Peyer's patch (tissue), 4 donors: ENCODE data around the gene RNF123. TPM values are rescaled to one million over a fixed set of nuclear protein-coding genes. Genes with fewer than 3 reads are reported as not detected.

ENCODE experiments used
- DNase-seq, 3 donors: peaks; one replicate each; pipeline ENCODE4 v3.0.0-alpha.2; 2017 to 2019
- H3K27ac ChIP-seq, 4 donors: fragments of 200-600 bp; sonication (generic); one replicate each; pipeline ENCODE4 v1.5.1; 2016 to 2019
- H3K27me3 ChIP-seq, 2 donors: fragments of 200-600 bp; sonication (generic); one replicate each; pipeline ENCODE4 v1.5.1; 2019
- H3K36me3 ChIP-seq, 3 donors: fragments of 200-600 bp; sonication (generic); one replicate each; pipeline ENCODE4 v1.5.1; 2016 to 2019
- H3K4me1 ChIP-seq, 4 donors: fragments of 200-600 bp; sonication (generic); one replicate each; pipeline ENCODE4 v1.5.1; 2016 to 2019
- H3K4me3 ChIP-seq, 4 donors: fragments of 200-600 bp; sonication (generic); 1 replicate in 3 of 4; 2 replicates in 1 of 4; pipeline ENCODE4 v1.5.1; 2016 to 2019; ENCODE audit warnings: mild to moderate bottlenecking in 1 of 4
- H3K9me3 ChIP-seq, 4 donors: fragments of 200-600 bp; sonication (generic); one replicate each; pipeline ENCODE4 v1.5.1; 2016 to 2019; ENCODE audit warnings: mild to moderate bottlenecking in 1 of 4
- CTCF ChIP-seq, 6 experiments: fragments of 450-650 bp in 4 of 6; fragments of 200-600 bp in 2 of 6; sonication (generic) in 1 of 6; IDR thresholded peaks; one replicate each; pipeline ENCODE4 v1.5.1; 2017 to 2019; ENCODE audit warnings: antibody characterized with exemption in 6 of 6, mild to moderate bottlenecking in 3 of 6, moderate library complexity in 1 of 6
- POLR2A ChIP-seq, 2 donors: fragments of 450-650 bp; IDR thresholded peaks; one replicate each; pipeline ENCODE4 v1.5.1; 2017; ENCODE audit warnings: antibody characterized with exemption in 2 of 2, mild to moderate bottlenecking in 2 of 2, moderate library complexity in 2 of 2
- total RNA-seq, 4 donors: library from RNA; depleted of rRNA; stranded (reverse); fragments of >200 nt; gene quantifications; one replicate each; pipeline ENCODE4 v1.1.0, GENCODE V29; 2016

The RNF123 gene
- 100 to 1,000 TPM in 1 of 4 donors, 10 to 100 TPM in 3; 74.3 to 101 (median 84.3) TPM for total RNA-seq

- Histone ChIP-seq H3K9me3 (no peaks in the 10 kb centered on the region), H3K4me1 (peaks cover 0 to 42% (median 7%) of the 10 kb centered on the region in 4 donors), H3K27me3 (no peaks in the 10 kb centered on the region), H3K36me3 (peaks cover 0 to 5% (median 0%) of the 10 kb centered on the region in 3 donors), H3K4me3 (peak within 1 kb of the TSS; percentile 81 to 93 (median 89)), H3K27ac (peak within 1 kb of the TSS; percentile 65 to 83 (median 76))
- TF ChIP-seq POLR2A (IDR thresholded peaks at IDR 0.05) (peak; percentile 52 to 60), CTCF (IDR thresholded peaks at IDR 0.05) (peak in 4 of 6 experiments; percentile 24 to 39 (median 34))
- DNase-seq, result peak; percentile 78 to 95 (median 94)
Measured at GRCh38 chr3:49689046-49689907, at the start of gene RNF123, which contains the start of gene MST1. Gene RNF123, plus strand, starts transcription at chr3:49689557. Its CDS starts 1,609 bp downstream, at chr3:49691166. Gene MST1, minus strand, starts transcription at chr3:49689474. Its CDS starts 783 bp downstream, at chr3:49688691.

- Histone ChIP-seq H3K9me3 (no peaks in the 10 kb centered on the region), H3K4me3 (no peak overlapping the region), H3K27ac (no peak overlapping the region), H3K27me3 (no peaks in the 10 kb centered on the region), H3K4me1 (no peaks in the 10 kb centered on the region), H3K36me3 (no peaks in the 10 kb centered on the region)
- TF ChIP-seq CTCF (IDR thresholded peaks at IDR 0.05) (no peak), POLR2A (IDR thresholded peaks at IDR 0.05) (no peak)
- no peak for DNase-seq
Measured at GRCh38 chr3:49641292-49641691, 48.1 kb upstream of the RNF123 start.

GRCh38 chr3:49641921-49642707 is 47.2 kb upstream of the RNF123 start:
- TF ChIP-seq CTCF (IDR thresholded peaks at IDR 0.05), result no peak
- H3K27me3 ChIP-seq, result no peaks in the 10 kb centered on the region
- H3K4me3 ChIP-seq, result no peak overlapping the region
- no peaks in the 10 kb centered on the region for H3K9me3 ChIP-seq
- no peak for DNase-seq
- H3K27ac ChIP-seq, result no peak overlapping the region
- H3K36me3 ChIP-seq, result no peaks in the 10 kb centered on the region
- no peaks in the 10 kb centered on the region for H3K4me1 ChIP-seq

- Histone ChIP-seq H3K27me3 (no peaks in the 10 kb centered on the region), H3K36me3 (no peaks in the 10 kb centered on the region), H3K27ac (no peak overlapping the region), H3K4me3 (no peak overlapping the region), H3K4me1 (no peaks in the 10 kb centered on the region), H3K9me3 (no peaks in the 10 kb centered on the region)
- no peak for DNase-seq
- no peak for TF ChIP-seq CTCF (IDR thresholded peaks at IDR 0.05)
- TF ChIP-seq POLR2A (IDR thresholded peaks at IDR 0.05), result no peak
Measured at GRCh38 chr3:49642708-49643145, 46.6 kb upstream of the RNF123 start.

GRCh38 chr3:49644684-49645083 is 44.7 kb upstream of the RNF123 start:
- no peak overlapping the region for H3K27ac ChIP-seq
- peak overlapping the region in 1 of 4 donors; percentile 3 for H3K4me3 ChIP-seq
- no peaks in the 10 kb centered on the region for H3K36me3 ChIP-seq
- H3K27me3 ChIP-seq, result no peaks in the 10 kb centered on the region
- no peak for DNase-seq
- H3K9me3 ChIP-seq, result no peaks in the 10 kb centered on the region
- TF ChIP-seq POLR2A (IDR thresholded peaks at IDR 0.05) (no peak), CTCF (IDR thresholded peaks at IDR 0.05) (no peak)
- no peaks in the 10 kb centered on the region for H3K4me1 ChIP-seq
